Endodermal cell (in vitro differentiated cells): ENCODE results near the gene FRY. TPM values are rescaled to one million over a fixed set of nuclear protein-coding genes. Genes with fewer than 3 reads are reported as not detected.

Experiments
- DNase-seq: peaks from one replicate; pipeline ENCODE4 v3.0.0-alpha.2; 2017
- H3K27ac ChIP-seq: 2 replicates; pipeline ENCODE4 v1.5.1; 2013; ENCODE audit warnings: mild to moderate bottlenecking, low read depth, low read length, moderate library complexity
- H3K27me3 ChIP-seq: 2 replicates; pipeline ENCODE4 v1.6.1; 2013; ENCODE audit warnings: mild to moderate bottlenecking, low read length, moderate library complexity; ENCODE audit not compliant: insufficient read depth, control insufficient read depth, poor library complexity, severe bottlenecking
- H3K36me3 ChIP-seq: 2 replicates; pipeline ENCODE4 v1.7.0; 2013; ENCODE audit warnings: mild to moderate bottlenecking, low read length, moderate library complexity; ENCODE audit not compliant: control insufficient read depth, insufficient read depth
- H3K4me1 ChIP-seq: one replicate; pipeline ENCODE4 v1.7.0; 2013; ENCODE audit warnings: low read length; ENCODE audit not compliant: control insufficient read depth, insufficient read depth
- H3K4me3 ChIP-seq: 2 replicates; pipeline ENCODE4 v1.5.1; 2013; ENCODE audit warnings: mild to moderate bottlenecking, low read length, moderate library complexity
- H3K9ac ChIP-seq: 2 replicates; pipeline ENCODE4 v1.6.1; 2013; ENCODE audit warnings: mild to moderate bottlenecking, low read length, moderate library complexity; ENCODE audit not compliant: poor library complexity, severe bottlenecking; ENCODE audit errors: extremely low read depth
- H3K9me3 ChIP-seq: 2 replicates; pipeline ENCODE4 v1.6.1; 2013; ENCODE audit warnings: mild to moderate bottlenecking, low read length, moderate library complexity; ENCODE audit not compliant: control insufficient read depth
- H3K27ac Mint-ChIP-seq: 2 replicates; pipeline ENCODE4 v1.8.0; 2020; ENCODE audit warnings: mixed read lengths
- H3K27me3 Mint-ChIP-seq: 2 replicates; pipeline ENCODE4 v1.8.0; 2021; ENCODE audit warnings: mild to moderate bottlenecking, mixed read lengths; ENCODE audit not compliant: insufficient read depth
- H3K36me3 Mint-ChIP-seq: 2 replicates; pipeline ENCODE4 v1.8.0; 2020; ENCODE audit warnings: low read depth, mixed read lengths
- H3K4me1 Mint-ChIP-seq: 2 replicates; pipeline ENCODE4 v1.8.0; 2020; ENCODE audit warnings: mixed read lengths
- H3K4me3 Mint-ChIP-seq: 2 replicates; pipeline ENCODE4 v1.8.0; 2020; ENCODE audit warnings: mild to moderate bottlenecking, moderate library complexity, mixed read lengths
- H3K9me3 Mint-ChIP-seq: 2 replicates; pipeline ENCODE4 v1.8.0; 2020; ENCODE audit warnings: mild to moderate bottlenecking, mixed read lengths
- WGBS, 2 experiments: methylation state at CpG; one replicate each; pipeline versions ENCODE4 v1.1.5 to v1.1.7; 2013; ENCODE audit warnings: missing lambda C conversion rate in 2 of 2, mixed read lengths in 1 of 2; ENCODE audit not compliant: insufficient coverage in 1 of 2, insufficient read length in 1 of 2; 5-methylcytosine and 5-hydroxymethylcytosine counted together
- total RNA-seq, 2 donors: library from RNA; stranded (reverse); fragmentation: NEBNext Ultra II Directional in 1 of 2; extraction: Animal tissue kit (Norgen Biotek cat#: 25700) in 1 of 2; gene quantifications; 2 replicates in 1 of 2; 3 replicates in 1 of 2; pipeline ENCODE4 v1.2.1, GENCODE V29; 2021
- TF ChIP-seq, protein P1 (sequence below): fragments of 200-600 bp; sonication (generic); conservative IDR thresholded peaks from 2 replicates; pipeline ENCODE4 v1.5.0; 2021; ENCODE audit warnings: antibody characterized with exemption, mild to moderate bottlenecking

The FRY gene
- total RNA-seq, 2 donors from 2014 or later = 20.1 to 30.8 TPM

DNA sequence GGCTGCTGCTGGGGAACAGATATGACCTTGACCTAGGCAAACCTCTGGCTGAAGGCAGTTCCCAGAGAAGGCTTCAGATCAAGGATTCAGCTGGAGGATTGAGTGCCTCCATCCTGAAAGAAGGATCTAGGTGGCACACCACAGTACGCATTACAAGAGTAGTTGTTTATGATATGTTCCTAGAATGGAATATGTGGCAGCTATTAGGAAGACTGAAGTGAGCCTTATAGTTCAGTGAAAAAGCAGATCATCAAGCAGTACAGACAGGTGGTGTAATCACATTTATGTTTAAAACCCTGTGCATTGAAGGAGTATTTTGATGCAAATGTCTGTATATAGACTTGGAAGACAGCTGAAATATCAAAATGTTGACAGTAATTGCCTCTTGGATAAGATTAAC lies 167.6 kb downstream of the FRY start:
- H3K9ac ChIP-seq = no peak overlapping the region
- no peaks in the 10 kb centered on the region for H3K36me3 ChIP-seq
- Mint-ChIP-seq H3K9me3 (no peaks in the 10 kb centered on the region), H3K36me3 (peaks cover 3% of the 10 kb centered on the region), H3K4me3 (no peak overlapping the region), H3K27ac (no peak overlapping the region), H3K27me3 (no peaks in the 10 kb centered on the region), H3K4me1 (no peaks in the 10 kb centered on the region)
- TF ChIP-seq, protein P1, sequence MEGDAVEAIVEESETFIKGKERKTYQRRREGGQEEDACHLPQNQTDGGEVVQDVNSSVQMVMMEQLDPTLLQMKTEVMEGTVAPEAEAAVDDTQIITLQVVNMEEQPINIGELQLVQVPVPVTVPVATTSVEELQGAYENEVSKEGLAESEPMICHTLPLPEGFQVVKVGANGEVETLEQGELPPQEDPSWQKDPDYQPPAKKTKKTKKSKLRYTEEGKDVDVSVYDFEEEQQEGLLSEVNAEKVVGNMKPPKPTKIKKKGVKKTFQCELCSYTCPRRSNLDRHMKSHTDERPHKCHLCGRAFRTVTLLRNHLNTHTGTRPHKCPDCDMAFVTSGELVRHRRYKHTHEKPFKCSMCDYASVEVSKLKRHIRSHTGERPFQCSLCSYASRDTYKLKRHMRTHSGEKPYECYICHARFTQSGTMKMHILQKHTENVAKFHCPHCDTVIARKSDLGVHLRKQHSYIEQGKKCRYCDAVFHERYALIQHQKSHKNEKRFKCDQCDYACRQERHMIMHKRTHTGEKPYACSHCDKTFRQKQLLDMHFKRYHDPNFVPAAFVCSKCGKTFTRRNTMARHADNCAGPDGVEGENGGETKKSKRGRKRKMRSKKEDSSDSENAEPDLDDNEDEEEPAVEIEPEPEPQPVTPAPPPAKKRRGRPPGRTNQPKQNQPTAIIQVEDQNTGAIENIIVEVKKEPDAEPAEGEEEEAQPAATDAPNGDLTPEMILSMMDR = no peak
- no peak overlapping the region for H3K27ac ChIP-seq
- WGBS, 2 experiments = 95 to 100% methylated on average over 1 of the region's 1 CpG
- DNase-seq = no peak
- H3K4me3 ChIP-seq = no peak overlapping the region
- no peaks in the 10 kb centered on the region for H3K27me3 ChIP-seq
- H3K4me1 ChIP-seq = no peaks in the 10 kb centered on the region
- H3K9me3 ChIP-seq = no peaks in the 10 kb centered on the region

DNA sequence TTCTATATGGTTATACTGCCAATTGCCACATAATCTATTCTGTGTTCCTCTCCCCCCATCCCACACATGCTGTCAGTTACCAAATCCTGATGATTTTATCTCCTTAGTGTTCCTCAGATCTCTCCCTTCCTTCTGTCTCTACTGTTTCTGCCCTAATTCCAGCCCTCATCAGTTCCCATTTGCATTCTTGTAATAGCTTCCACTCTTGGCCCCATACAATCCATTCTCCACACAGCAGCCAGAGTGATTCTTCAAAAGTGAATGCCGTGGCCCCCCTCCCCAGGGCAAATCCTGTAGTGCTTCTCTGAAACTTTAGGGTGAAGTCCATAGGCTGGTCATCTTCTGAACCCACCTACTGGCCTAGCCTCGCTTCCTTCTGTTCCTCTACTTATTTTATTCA lies 169.2 kb downstream of the FRY start:
- no peaks in the 10 kb centered on the region for H3K36me3 ChIP-seq
- H3K9ac ChIP-seq = no peak overlapping the region
- H3K27me3 ChIP-seq = no peaks in the 10 kb centered on the region
- H3K4me3 Mint-ChIP-seq = no peak overlapping the region
- H3K4me3 ChIP-seq = no peak overlapping the region
- TF ChIP-seq, protein P1 = no peak
- H3K9me3 Mint-ChIP-seq = no peaks in the 10 kb centered on the region
- H3K27ac ChIP-seq = no peak overlapping the region
- 88 to 96% methylated on average over 2 of the region's 2 CpGs for WGBS, 2 experiments
- no peaks in the 10 kb centered on the region for H3K9me3 ChIP-seq
- no peaks in the 10 kb centered on the region for H3K27me3 Mint-ChIP-seq
- no peak for DNase-seq
- H3K27ac Mint-ChIP-seq = no peak overlapping the region
- H3K4me1 Mint-ChIP-seq = peaks cover 6% of the 10 kb centered on the region
- H3K4me1 ChIP-seq = no peaks in the 10 kb centered on the region
- H3K36me3 Mint-ChIP-seq = peaks cover 3% of the 10 kb centered on the region

DNA sequence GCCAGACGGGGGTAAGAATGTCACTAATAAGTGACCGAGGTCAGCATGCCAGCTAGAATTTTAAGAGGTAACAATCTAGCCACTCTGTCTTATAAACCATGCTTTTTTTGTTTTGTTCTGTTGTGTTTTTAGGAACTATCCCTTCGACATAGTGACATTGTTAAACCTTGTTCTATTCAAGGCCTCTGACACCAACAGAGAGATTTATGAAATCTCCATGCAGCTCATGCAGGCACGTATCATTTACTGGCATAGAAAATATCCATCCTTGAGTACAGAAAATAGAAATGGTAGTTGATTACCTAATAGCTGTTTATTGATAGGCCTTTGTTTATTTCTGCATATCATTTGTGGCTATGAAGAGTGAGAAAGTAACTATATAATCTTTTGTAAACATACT lies 170.2 kb downstream of the FRY start:
- Mint-ChIP-seq H3K4me1 (peaks cover 12% of the 10 kb centered on the region), H3K36me3 (peaks cover 3% of the 10 kb centered on the region), H3K4me3 (no peak overlapping the region), H3K9me3 (no peaks in the 10 kb centered on the region), H3K27ac (no peak overlapping the region), H3K27me3 (no peaks in the 10 kb centered on the region)
- Histone ChIP-seq H3K4me3 (no peak overlapping the region), H3K9ac (no peak overlapping the region), H3K9me3 (no peaks in the 10 kb centered on the region), H3K36me3 (no peaks in the 10 kb centered on the region), H3K27me3 (no peaks in the 10 kb centered on the region), H3K4me1 (no peaks in the 10 kb centered on the region), H3K27ac (no peak overlapping the region)
- 98 to 100% methylated on average over 1 to 4 of the region's 4 CpGs for WGBS, 2 experiments
- no peak for DNase-seq
- TF ChIP-seq, protein P1 = no peak
